Mesendoderm (in vitro differentiated cells): ENCODE data around the gene DUS2. TPM values are rescaled to one million over a fixed set of nuclear protein-coding genes. Genes with fewer than 3 reads are reported as not detected.
A peak's percentile ranks its signal among the peaks of the same experiment; 100 is the strongest.
"Not testable (repeated sequence)": the region's sequence is repeated elsewhere in the genome, so short reads cannot be mapped to it uniquely, and the experiment has no call there.

Experiments
- DNase-seq: peaks from one replicate; pipeline ENCODE4 v3.0.0; 2013
- H2AK5ac ChIP-seq: 2 replicates; pipeline ENCODE4 v1.6.1; 2013; ENCODE audit warnings: low read length, inconsistent platforms
- H2BK120ac ChIP-seq: 2 replicates; pipeline ENCODE4 v1.6.1; 2013; ENCODE audit warnings: low read depth, mild to moderate bottlenecking, low read length, moderate library complexity, mixed read lengths
- H2BK15ac ChIP-seq: replicated peaks from 2 replicates; pipeline ENCODE4 v1.6.1; 2013; ENCODE audit warnings: low read depth, mild to moderate bottlenecking, moderate library complexity
- H2BK5ac ChIP-seq: 2 replicates; pipeline ENCODE4 v1.6.1; 2013; ENCODE audit warnings: low read length, inconsistent platforms
- H3K18ac ChIP-seq: 2 replicates; pipeline ENCODE4 v1.6.1; 2013; ENCODE audit warnings: mild to moderate bottlenecking, low read length, mixed read lengths
- H3K23ac ChIP-seq: one replicate; pipeline ENCODE4 v1.6.1; 2013; ENCODE audit warnings: low read length
- H3K27ac ChIP-seq: 2 replicates; pipeline ENCODE4 v1.5.1; 2013; ENCODE audit warnings: low read depth, mild to moderate bottlenecking, inconsistent platforms, low read length, moderate library complexity
- H3K27me3 ChIP-seq: 2 replicates; pipeline ENCODE4 v1.6.1; 2013; ENCODE audit warnings: low read length, control low read depth, mild to moderate bottlenecking, inconsistent platforms; ENCODE audit not compliant: insufficient read depth, poor library complexity
- H3K36me3 ChIP-seq: 2 replicates; pipeline ENCODE4 v1.6.1; 2013; ENCODE audit warnings: low read length, inconsistent platforms; ENCODE audit not compliant: control insufficient read depth, insufficient read depth
- H3K4ac ChIP-seq: one replicate; pipeline ENCODE4 v1.6.1; 2013; ENCODE audit warnings: low read depth, mild to moderate bottlenecking, low read length, moderate library complexity
- H3K4me1 ChIP-seq: 2 replicates; pipeline ENCODE4 v1.6.1; 2013; ENCODE audit warnings: low read depth, low read length, inconsistent platforms; ENCODE audit not compliant: control insufficient read depth
- H3K4me2 ChIP-seq: 2 replicates; pipeline ENCODE4 v1.6.1; 2013; ENCODE audit warnings: low read length
- H3K4me3 ChIP-seq: 2 replicates; pipeline ENCODE4 v1.5.1; 2013; ENCODE audit warnings: mild to moderate bottlenecking, low read length
- H3K56ac ChIP-seq: one replicate; pipeline ENCODE4 v1.6.1; 2013; ENCODE audit warnings: low read length
- H3K79me1 ChIP-seq: 2 replicates; pipeline ENCODE4 v1.6.1; 2013; ENCODE audit warnings: low read length, inconsistent platforms
- H3K79me2 ChIP-seq: 2 replicates; pipeline ENCODE4 v1.6.1; 2013; ENCODE audit warnings: mild to moderate bottlenecking, low read length; ENCODE audit not compliant: control insufficient read depth, insufficient read depth
- H3K9ac ChIP-seq: 2 replicates; pipeline ENCODE4 v1.6.1; 2013; ENCODE audit warnings: low read length, inconsistent platforms
- H4K5ac ChIP-seq: one replicate; pipeline ENCODE4 v1.6.1; 2013; ENCODE audit warnings: low read length
- H4K8ac ChIP-seq: one replicate; pipeline ENCODE4 v1.6.1; 2013; ENCODE audit warnings: low read depth, mild to moderate bottlenecking, control low read depth, low read length, moderate library complexity
- WGBS: extraction: QIAGEN DNeasy Blood & Tissue Kit; methylation state at CpG from one replicate; pipeline ENCODE4 v1.1.7; 2013; ENCODE audit warnings: low lambda C conversion rate, missing lambda C conversion rate; ENCODE audit not compliant: insufficient coverage; ENCODE audit errors: extremely low coverage; 5-methylcytosine and 5-hydroxymethylcytosine counted together
- small RNA-seq: library from polyadenylated mRNA; stranded (forward); fragments of <200 nt; extraction: miRNeasy Mini kit (QIAGEN cat#:217004); gene quantifications from one replicate; pipeline ENCODE3, GENCODE V24; 2013; ENCODE audit not compliant: insufficient read depth

DUS2 gene

DNA sequence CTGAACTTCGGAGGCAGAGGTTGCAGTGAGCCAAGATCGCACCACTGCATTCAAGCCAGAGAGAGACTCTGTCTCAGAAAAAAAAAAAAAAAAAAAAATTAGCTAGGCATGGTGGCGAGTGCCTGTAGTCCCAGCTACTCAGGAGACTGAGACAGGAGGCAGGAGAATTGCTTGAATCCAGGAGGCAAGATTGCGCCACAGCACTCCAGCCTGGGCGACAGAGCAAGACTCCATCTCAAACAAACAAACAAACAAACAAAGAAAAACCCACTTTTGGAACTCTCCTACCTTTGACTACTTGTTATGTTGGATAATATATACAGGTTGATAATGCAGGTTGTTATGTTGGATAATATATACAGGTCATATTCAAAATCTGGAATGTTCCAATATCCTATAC lies 97.4 kb downstream of the DUS2 start:
- not testable (repeated sequence) for H3K4me2 ChIP-seq, H3K27ac ChIP-seq, H3K9ac ChIP-seq, H4K8ac ChIP-seq, H3K56ac ChIP-seq, H3K18ac ChIP-seq, H2BK15ac ChIP-seq, H3K36me3 ChIP-seq, H3K4ac ChIP-seq, H2AK5ac ChIP-seq, H3K27me3 ChIP-seq, H2BK120ac ChIP-seq, H4K5ac ChIP-seq, DNase-seq, H3K4me1 ChIP-seq, H3K4me3 ChIP-seq, H3K79me1 ChIP-seq, H3K23ac ChIP-seq, H2BK5ac ChIP-seq, H3K79me2 ChIP-seq
- no CpG with 5 or more reads among the region's 5 CpGs for WGBS

DNA sequence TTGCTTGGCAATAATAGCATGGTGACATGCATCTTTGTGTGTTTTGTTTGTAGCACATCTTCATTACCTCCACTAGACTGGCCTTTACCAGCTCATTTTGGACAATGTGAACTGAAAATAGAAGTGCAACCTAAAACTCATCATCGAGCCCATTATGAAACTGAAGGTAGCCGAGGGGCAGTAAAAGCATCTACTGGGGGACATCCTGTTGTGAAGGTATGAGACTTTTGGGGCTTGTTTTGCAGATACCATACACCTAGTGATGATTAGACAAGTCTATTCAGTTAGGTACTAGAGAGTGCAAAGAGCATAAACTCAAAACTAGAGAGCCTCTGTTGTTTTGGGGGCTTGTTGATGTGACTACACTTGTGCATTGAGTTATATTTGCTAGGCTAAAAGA lies 103.3 kb downstream of the DUS2 start:
- H3K4me1 ChIP-seq = no peaks in the 10 kb centered on the region
- no CpG with 5 or more reads among the region's 2 CpGs for WGBS

DNA sequence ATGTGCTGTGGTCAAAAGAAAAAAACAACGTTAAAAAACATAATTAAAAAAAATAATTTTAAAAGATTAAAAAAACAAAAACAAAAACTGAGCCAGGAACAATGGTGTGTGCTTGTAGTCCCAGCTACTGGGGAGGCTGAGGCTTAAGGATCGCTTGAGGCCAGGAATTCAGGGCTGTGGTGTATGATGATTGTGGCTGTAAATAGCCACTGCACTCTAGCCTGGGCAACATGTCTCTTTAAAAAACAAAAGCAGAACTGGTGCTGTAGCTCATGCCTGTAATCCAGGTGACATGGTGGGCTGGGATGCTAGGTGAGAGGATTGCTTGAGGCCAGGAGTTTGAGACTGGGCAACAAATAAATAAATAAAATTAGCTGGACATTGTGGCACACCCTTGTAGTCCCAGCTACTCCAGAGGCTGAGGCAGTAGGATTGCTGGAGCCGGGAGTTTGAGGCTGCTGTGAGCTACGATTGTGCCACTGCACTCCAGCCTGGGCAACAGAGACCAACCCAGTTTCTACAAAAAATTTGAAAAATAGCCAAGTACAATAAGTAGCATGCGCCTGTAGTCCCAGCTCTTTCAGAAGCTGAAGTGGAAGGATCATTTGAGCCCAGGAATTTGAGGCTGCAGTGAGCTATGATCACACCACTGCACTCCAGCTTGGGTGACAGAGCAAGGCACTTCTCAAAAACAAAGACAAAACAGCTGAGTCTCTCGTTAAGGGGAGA lies 105.7 kb downstream of the DUS2 start:
- Histone ChIP-seq H3K27ac (no peak overlapping the region), H3K4me3 (no peak overlapping the region), H3K23ac (no peak overlapping the region), H3K56ac (no peak overlapping the region), H2BK5ac (no peak overlapping the region), H3K36me3 (no peaks in the 10 kb centered on the region), H2BK15ac (no peak overlapping the region), H3K4me2 (no peak overlapping the region), H4K5ac (no peak overlapping the region), H2BK120ac (no peak overlapping the region), H4K8ac (no peak overlapping the region), H2AK5ac (no peak overlapping the region), H3K9ac (no peak overlapping the region), H3K4ac (no peak overlapping the region), H3K27me3 (no peaks in the 10 kb centered on the region), H3K18ac (no peak overlapping the region), H3K79me1 (no peaks in the 10 kb centered on the region), H3K79me2 (no peaks in the 10 kb centered on the region), H3K4me1 (no peaks in the 10 kb centered on the region)
- DNase-seq = peak; percentile 26
- no CpG with 5 or more reads among the region's 6 CpGs for WGBS

More for the DNA sequence above, 103.3 kb downstream of the DUS2 start:
- H3K4me3 ChIP-seq = no peak overlapping the region
- no peaks in the 10 kb centered on the region for H3K79me2 ChIP-seq
- no peak overlapping the region for H3K56ac ChIP-seq
- no peak overlapping the region for H3K18ac ChIP-seq
- H3K23ac ChIP-seq = no peak overlapping the region
- no peak overlapping the region for H2BK5ac ChIP-seq
- H2AK5ac ChIP-seq = no peak overlapping the region
- no peak overlapping the region for H2BK120ac ChIP-seq
- no peak overlapping the region for H3K9ac ChIP-seq
- no peaks in the 10 kb centered on the region for H3K36me3 ChIP-seq
- no peak overlapping the region for H3K4me2 ChIP-seq
- H3K79me1 ChIP-seq = peaks cover under 1% of the 10 kb centered on the region
- H2BK15ac ChIP-seq = no peak overlapping the region
- no peaks in the 10 kb centered on the region for H3K27me3 ChIP-seq
- no peak for DNase-seq
- no peak overlapping the region for H3K27ac ChIP-seq
- no peak overlapping the region for H3K4ac ChIP-seq
- no peak overlapping the region for H4K8ac ChIP-seq
- H4K5ac ChIP-seq = no peak overlapping the region

Small RNAs within 50 kb of the gene (small RNA-seq; reads per million reads assigned to genes)
- gene RF00019 (not detected), gene RNU6-359P (not detected)
